HG02759 (cell line): Measurements from ENCODE around the gene ATXN2L.

ENCODE experiments used
- ATAC-seq: cut with Tn5 transposase; IDR thresholded peaks from one replicate; pipeline ENCODE4 v1.9.1; 2021; ENCODE audit warnings: mild to moderate bottlenecking, moderate library complexity; ENCODE audit not compliant: unreplicated experiment

The ATXN2L gene

DNA sequence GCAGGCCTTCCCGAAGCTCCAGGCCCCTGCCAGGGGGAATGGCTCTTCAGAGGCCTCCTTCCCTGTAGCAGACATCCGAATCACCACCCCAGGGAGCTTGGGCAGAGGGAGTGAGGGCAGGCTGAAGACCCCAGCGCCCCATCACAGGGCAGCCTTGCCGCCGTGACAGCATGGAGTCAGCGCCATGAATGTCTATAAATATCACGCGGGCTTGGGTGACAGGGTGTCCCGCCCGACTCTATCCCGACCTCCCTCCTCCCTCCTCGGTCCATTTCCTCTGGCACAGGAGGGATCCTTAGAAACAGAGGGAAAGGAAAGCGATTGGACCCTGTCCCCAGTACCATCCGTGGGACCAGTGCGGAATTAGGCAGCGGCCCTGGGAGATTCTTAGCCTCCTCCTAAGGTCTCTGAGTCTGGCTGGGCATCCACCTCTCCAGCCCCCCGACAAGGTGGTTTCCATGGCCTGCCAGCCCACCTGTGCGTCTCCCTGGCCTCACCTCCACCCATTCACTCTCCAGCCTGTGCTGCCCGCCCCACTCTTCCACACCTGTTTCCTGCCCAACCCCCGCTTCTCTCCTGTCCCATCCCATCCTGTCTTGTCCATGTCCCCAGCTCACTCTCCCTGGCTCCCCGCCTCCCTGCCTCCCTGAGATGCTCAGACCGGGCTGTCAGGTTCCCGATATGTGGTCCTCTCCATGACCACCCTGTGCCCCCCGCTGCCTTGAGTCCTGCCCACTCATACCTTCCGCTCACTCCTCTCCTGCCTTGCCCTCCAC lies 60.6 kb downstream of the ATXN2L start:
- ATAC-seq: no peak

- ATAC-seq: no peak
Measured at GRCh38 chr16:28884045-28884444, 61.2 kb downstream of the ATXN2L start.
